ENCODE results near the gene PDE2A.

PDE2A gene

GRCh38 chr11:72673943-72674828 lies at the start of gene PDE2A:
Gene PDE2A, minus strand, starts transcription at chr11:72674422. Its CDS starts 215 bp downstream, at chr11:72674207.
- DNase-seq: no peak

- DNase-seq: no peak
Measured at GRCh38 chr11:72723508-72723907, 49.3 kb upstream of the PDE2A start.

GRCh38 chr11:72722050-72722748 lies 48.0 kb upstream of the PDE2A start:
- peak; percentile 93 for DNase-seq

- no peak for DNase-seq
Measured at GRCh38 chr11:72721689-72722049, 47.4 kb upstream of the PDE2A start.

GRCh38 chr11:72721276-72721675 lies 47.1 kb upstream of the PDE2A start:
- DNase-seq: no peak

- DNase-seq: no peak
Measured at GRCh38 chr11:72720784-72721183, 46.6 kb upstream of the PDE2A start.

- DNase-seq: no peak
Measured at GRCh38 chr11:72720047-72720446, 45.8 kb upstream of the PDE2A start.

- no peak for DNase-seq
Measured at GRCh38 chr11:72719551-72719950, 45.3 kb upstream of the PDE2A start.

GRCh38 chr11:72719144-72719543 lies 44.9 kb upstream of the PDE2A start:
- DNase-seq: no peak

GRCh38 chr11:72718101-72718501 lies 43.9 kb upstream of the PDE2A start:
- DNase-seq: no peak

GRCh38 chr11:72716788-72717435 lies 42.7 kb upstream of the PDE2A start:
- no peak for DNase-seq

GRCh38 chr11:72716290-72716689 lies 42.1 kb upstream of the PDE2A start:
- DNase-seq: peak; percentile 86

GRCh38 chr11:72712841-72713240 lies 38.6 kb upstream of the PDE2A start:
- no peak for DNase-seq

- peak; percentile 69 for DNase-seq
Measured at GRCh38 chr11:72712168-72712751, 38.0 kb upstream of the PDE2A start.

GRCh38 chr11:72711141-72711540 lies 36.9 kb upstream of the PDE2A start:
- DNase-seq: no peak

- DNase-seq: no peak
Measured at GRCh38 chr11:72710278-72710677, 36.1 kb upstream of the PDE2A start.

- no peak for DNase-seq
Measured at GRCh38 chr11:72709478-72710238, 35.4 kb upstream of the PDE2A start.

- DNase-seq: no peak
Measured at GRCh38 chr11:72707032-72707431, 32.8 kb upstream of the PDE2A start.

- no peak for DNase-seq
Measured at GRCh38 chr11:72706579-72706978, 32.4 kb upstream of the PDE2A start.

GRCh38 chr11:72705442-72706365 lies 31.5 kb upstream of the PDE2A start:
- DNase-seq: no peak

- no peak for DNase-seq
Measured at GRCh38 chr11:72704783-72705265, 30.6 kb upstream of the PDE2A start.
